ENCODE measurements around the gene SNRPA1.

Gene SNRPA1

DNA sequence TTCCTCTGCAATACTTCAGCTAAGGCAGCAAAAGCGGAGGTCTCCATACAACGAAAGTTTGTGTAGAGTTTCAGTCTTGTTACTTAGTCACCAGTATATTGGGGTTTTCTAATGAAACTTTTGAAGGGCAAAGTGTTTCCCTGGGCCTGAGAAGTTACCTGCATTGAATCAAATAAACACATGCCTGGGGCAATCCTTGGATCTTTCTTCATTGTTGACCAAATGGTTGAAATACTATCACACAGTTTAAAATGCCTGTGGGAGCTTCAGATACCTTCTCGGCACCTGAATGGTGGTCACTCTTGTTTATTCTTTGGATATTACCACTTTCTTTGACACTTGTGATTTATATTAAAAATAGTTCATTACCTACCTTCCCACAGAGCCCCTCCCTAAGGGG is 42.2 kb downstream of the SNRPA1 start:
- H3K4me1 ChIP-seq = peaks cover 5% of the 10 kb centered on the region; the same call in 1 of the 2 replicates
- H3K4me3 ChIP-seq (ENCODE audit: low read depth, low read length) = peak overlapping the region; percentile 66

GRCh38 chr15:101251830-101252820 is 42.9 kb downstream of the SNRPA1 start, which contains the start of gene CHSY1:
CHSY1 (minus strand) TSS chr15:101252048; CDS start chr15:101251456, 592 bp downstream.
- TF ChIP-seq, protein P1, sequence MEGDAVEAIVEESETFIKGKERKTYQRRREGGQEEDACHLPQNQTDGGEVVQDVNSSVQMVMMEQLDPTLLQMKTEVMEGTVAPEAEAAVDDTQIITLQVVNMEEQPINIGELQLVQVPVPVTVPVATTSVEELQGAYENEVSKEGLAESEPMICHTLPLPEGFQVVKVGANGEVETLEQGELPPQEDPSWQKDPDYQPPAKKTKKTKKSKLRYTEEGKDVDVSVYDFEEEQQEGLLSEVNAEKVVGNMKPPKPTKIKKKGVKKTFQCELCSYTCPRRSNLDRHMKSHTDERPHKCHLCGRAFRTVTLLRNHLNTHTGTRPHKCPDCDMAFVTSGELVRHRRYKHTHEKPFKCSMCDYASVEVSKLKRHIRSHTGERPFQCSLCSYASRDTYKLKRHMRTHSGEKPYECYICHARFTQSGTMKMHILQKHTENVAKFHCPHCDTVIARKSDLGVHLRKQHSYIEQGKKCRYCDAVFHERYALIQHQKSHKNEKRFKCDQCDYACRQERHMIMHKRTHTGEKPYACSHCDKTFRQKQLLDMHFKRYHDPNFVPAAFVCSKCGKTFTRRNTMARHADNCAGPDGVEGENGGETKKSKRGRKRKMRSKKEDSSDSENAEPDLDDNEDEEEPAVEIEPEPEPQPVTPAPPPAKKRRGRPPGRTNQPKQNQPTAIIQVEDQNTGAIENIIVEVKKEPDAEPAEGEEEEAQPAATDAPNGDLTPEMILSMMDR (IDR thresholded peaks at IDR 0.05; ENCODE audit: low read depth, low read length) = no peak
- peak; percentile 91 for DNase-seq
- Histone ChIP-seq H3K4me1 (peaks cover 11% of the 10 kb centered on the region), H3K27me3 (no peaks in the 10 kb centered on the region), H3K4me3 (ENCODE audit: low read depth, low read length) (peak within 1 kb of the TSS; percentile 93), H3K9me3 (no peaks in the 10 kb centered on the region), H3K36me3 (peaks cover 12% of the 10 kb centered on the region)

More for the DNA sequence above, 42.2 kb downstream of the SNRPA1 start:
- peaks cover 5% of the 10 kb centered on the region; the same call in 1 of the 2 replicates for H3K36me3 ChIP-seq
- no peaks in the 10 kb centered on the region for H3K27me3 ChIP-seq
- H3K9me3 ChIP-seq = no peaks in the 10 kb centered on the region
- TF ChIP-seq, protein P1 (IDR thresholded peaks at IDR 0.05; ENCODE audit: low read depth, low read length) = no peak
- no peak for DNase-seq

DNA sequence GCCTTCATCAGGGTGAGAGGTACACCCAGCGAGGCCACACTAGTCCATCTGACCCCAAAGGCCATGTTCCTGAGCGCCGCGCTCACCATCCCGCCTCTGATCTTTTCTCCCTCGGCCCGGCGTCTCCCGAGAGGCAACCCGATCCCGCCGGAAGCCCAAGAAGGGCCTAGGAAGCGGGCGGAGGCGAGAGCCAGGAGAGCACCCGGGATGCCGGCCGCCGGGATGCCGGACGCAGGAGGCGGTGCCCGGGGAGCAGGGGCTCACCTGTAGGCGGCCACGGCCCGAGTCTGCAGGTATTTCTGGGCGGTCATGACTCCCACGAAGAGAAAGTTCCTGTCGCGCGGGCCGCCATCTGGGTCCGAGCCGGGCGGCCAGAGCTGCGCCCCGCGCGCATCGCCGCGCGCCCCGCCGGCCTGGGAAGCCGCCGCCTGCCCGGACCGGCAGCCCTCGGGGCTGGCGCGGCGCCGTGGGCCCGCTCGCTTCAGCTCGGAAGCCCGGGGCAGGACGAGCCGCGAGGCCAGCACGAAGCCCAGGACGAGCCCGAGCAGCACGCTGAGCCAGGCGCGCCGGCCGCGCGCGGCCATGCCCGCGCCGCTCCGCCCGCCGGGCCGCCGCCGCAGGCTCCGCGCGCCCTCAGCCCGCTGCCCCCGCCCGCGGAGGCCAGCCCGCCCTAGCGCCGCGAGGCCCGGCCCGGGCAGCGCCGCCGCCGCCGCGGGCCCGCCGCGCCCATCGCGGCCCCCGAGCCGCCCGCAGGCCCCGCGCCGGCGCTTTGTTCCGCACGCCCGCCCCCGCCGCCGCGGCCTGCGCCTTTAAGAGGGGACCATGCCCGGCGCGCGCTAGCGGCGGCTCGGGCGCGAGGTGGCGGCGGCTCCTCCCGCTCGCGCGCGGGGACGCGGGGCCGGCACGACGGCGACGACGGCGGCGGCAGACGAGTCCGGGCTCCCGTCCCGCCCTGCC is 43.9 kb downstream of the SNRPA1 start:
- Histone ChIP-seq H3K36me3 (peaks cover 20% of the 10 kb centered on the region), H3K4me3 (ENCODE audit: low read depth, low read length) (peak overlapping the region; percentile 93), H3K9me3 (no peaks in the 10 kb centered on the region), H3K27me3 (no peaks in the 10 kb centered on the region), H3K4me1 (peaks cover 9% of the 10 kb centered on the region)
- peak; percentile 49 for DNase-seq
- TF ChIP-seq, protein P1 (IDR thresholded peaks at IDR 0.05; ENCODE audit: low read depth, low read length) = no peak

DNA sequence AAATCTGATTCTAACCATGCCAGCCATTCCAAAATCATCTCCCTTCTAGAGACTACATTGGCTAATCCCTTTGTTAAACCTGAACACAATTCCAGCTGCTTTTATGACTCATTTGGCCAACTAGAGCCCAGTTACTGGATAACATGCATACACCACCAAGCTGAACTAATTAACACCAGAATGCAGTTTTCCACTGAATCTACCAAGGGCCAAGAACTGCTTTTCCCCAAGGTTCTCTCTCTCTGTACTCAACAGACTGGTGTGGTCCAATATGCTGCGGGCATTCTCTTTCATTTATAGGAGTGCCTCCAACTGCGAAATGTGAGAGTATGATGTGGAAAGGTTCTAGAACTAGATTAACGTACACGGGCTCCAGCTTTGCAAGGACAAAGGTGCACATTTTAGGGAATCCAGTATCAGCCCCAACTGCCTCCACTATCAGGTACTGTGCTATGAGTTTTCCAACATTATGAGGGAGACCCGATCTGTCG is 44.7 kb downstream of the SNRPA1 start:
- Histone ChIP-seq H3K4me3 (ENCODE audit: low read depth, low read length) (peak overlapping the region; percentile 93), H3K9me3 (no peaks in the 10 kb centered on the region), H3K4me1 (peaks cover 5% of the 10 kb centered on the region), H3K36me3 (peaks cover 26% of the 10 kb centered on the region), H3K27me3 (no peaks in the 10 kb centered on the region)
- DNase-seq = no peak
- TF ChIP-seq, protein P1 (IDR thresholded peaks at IDR 0.05; ENCODE audit: low read depth, low read length) = no peak

- Histone ChIP-seq H3K36me3 (peaks cover 34% of the 10 kb centered on the region), H3K27me3 (no peaks in the 10 kb centered on the region), H3K4me3 (ENCODE audit: low read depth, low read length) (no peak overlapping the region), H3K4me1 (peaks cover 5% of the 10 kb centered on the region), H3K9me3 (no peaks in the 10 kb centered on the region)
- TF ChIP-seq, protein P1 (IDR thresholded peaks at IDR 0.05; ENCODE audit: low read depth, low read length) = no peak
- DNase-seq = no peak
Observed at GRCh38 chr15:101248274-101248673, 46.8 kb downstream of the SNRPA1 start.

Measured in BE2C (cell line).